PFSK-1 (cell line): Measurements from ENCODE around the gene ETFA.

Source experiments
- POLR2AphosphoS5 ChIP-seq: IDR thresholded peaks from 2 replicates; pipeline ENCODE4 v1.6.1; 2012; ENCODE audit warnings: low read depth, mild to moderate bottlenecking, control low read depth, low read length, moderate library complexity
- SIN3A ChIP-seq: IDR thresholded peaks from 2 replicates; pipeline ENCODE4 v1.6.1; 2012; ENCODE audit warnings: mild to moderate bottlenecking, low read length, moderate library complexity, borderline replicate concordance; ENCODE audit not compliant: insufficient read depth
- TAF1 ChIP-seq: IDR thresholded peaks from 2 replicates; pipeline ENCODE4 v1.6.1; 2012; ENCODE audit warnings: low read length, control low read depth, borderline replicate concordance; ENCODE audit not compliant: insufficient read depth

DNA sequence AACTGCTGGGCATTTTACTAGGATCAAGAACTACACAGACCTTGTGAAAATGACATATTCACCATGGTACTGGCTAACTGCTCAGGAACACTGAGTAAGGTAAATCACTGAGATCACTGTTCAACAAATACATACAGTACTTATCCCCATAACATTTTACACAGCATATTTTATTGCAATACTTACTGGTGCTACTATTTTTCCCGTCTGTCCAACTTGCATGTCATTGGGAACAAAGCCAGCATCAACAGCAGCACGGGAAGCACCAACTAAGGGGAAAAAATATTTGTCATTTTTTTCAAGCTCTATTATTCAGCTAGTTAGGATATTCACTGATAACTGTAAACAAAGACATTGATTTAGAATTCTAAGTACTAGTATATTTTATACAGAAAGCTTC is 37.0 kb downstream of the ETFA start:
- TF ChIP-seq POLR2AphosphoS5 (no peak), TAF1 (no peak), SIN3A (no peak)
